ENCODE measurements around the gene EIF2S2.

DNA sequence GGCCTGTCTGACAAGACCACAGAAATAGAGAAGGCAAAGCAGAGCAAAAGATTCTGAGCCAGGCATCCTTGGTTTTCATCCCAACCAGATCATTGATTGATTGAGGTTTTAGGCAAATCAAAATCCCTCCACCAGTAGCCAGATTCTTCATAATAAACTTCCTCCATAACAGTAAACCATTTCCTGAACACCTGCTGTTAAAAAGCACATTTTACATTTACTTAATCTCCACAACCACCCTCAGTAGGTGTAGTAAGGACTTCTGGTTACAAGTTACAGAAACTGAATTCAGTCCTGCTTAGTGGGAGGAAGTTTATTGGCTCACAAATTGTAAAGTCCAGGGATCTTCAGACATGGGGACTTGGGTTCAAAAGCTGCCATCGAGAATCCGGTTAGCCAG, 28.3 kb downstream of the EIF2S2 start:
- no peak for TF ChIP-seq SUZ12 (IDR thresholded peaks at IDR 0.05)
- no peak for TF ChIP-seq FOXK2 (IDR thresholded peaks at IDR 0.05)
- TF ChIP-seq ARNT (IDR thresholded peaks at IDR 0.05), result no peak
- no peak for TF ChIP-seq FOXM1 (IDR thresholded peaks at IDR 0.05; ENCODE audit: borderline replicate concordance)
- TF ChIP-seq ELF4 (IDR thresholded peaks at IDR 0.05), result no peak
- TF ChIP-seq HDGF (IDR thresholded peaks at IDR 0.05; ENCODE audit: borderline replicate concordance), result no peak
- TF ChIP-seq SP1 (IDR thresholded peaks at IDR 0.05), result no peak
- TF ChIP-seq FOXA1 (IDR thresholded peaks at IDR 0.05), result no peak
- TF ChIP-seq LEF1 (IDR thresholded peaks at IDR 0.05; ENCODE audit: borderline replicate concordance), result no peak
- no peak for TF ChIP-seq CTBP1 (IDR thresholded peaks at IDR 0.05; ENCODE audit: borderline replicate concordance)
- TF ChIP-seq BHLHE40 (IDR thresholded peaks at IDR 0.05; ENCODE audit: borderline replicate concordance), result no peak
- TF ChIP-seq PKNOX1 (IDR thresholded peaks at IDR 0.05), result no peak
- no peak for TF ChIP-seq NFRKB (IDR thresholded peaks at IDR 0.05)

Data from HEK293T (cell line).